Keratinocyte (primary cell): ENCODE results near the gene TUNAR. TPM values are rescaled to one million over a fixed set of nuclear protein-coding genes. Genes with fewer than 3 reads are reported as not detected.

Experiments used
- DNase-seq: peaks from one replicate; pipeline ENCODE4 v3.0.0-alpha.2; 2011; ENCODE audit warnings: low read depth, missing footprints, low spot score
- FAIRE-seq: peaks from 2 replicates; lab custom pipeline; 2011; peaks lifted over from hg19 to GRCh38; lab: Jason Lieb, UNC
- H2AFZ ChIP-seq: 2 replicates; pipeline ENCODE4 v1.6.0; 2012; ENCODE audit warnings: low read length, control low read depth, inconsistent platforms; ENCODE audit not compliant: control insufficient read depth
- H3K27ac ChIP-seq: 2 replicates; pipeline ENCODE4 v1.5.1; 2011; ENCODE audit warnings: low read length; ENCODE audit not compliant: control insufficient read depth, insufficient read depth
- H3K27me3 ChIP-seq: 3 replicates; pipeline ENCODE4 v1.6.0; 2011; ENCODE audit warnings: low read length; ENCODE audit not compliant: control insufficient read depth, insufficient read depth; ENCODE audit errors: extremely low read depth
- H3K36me3 ChIP-seq, 2 experiments: 2 replicates in 1 of 2; 3 replicates in 1 of 2; pipeline ENCODE4 v1.5.1; 2011; ENCODE audit warnings: low read length in 2 of 2, mild to moderate bottlenecking in 1 of 2; ENCODE audit not compliant: control insufficient read depth in 2 of 2, insufficient read depth in 2 of 2; ENCODE audit errors: extremely low read depth in 1 of 2
- H3K4me1 ChIP-seq: 3 replicates; pipeline ENCODE4 v1.5.1; 2011; ENCODE audit warnings: low read length; ENCODE audit not compliant: control insufficient read depth, insufficient read depth; ENCODE audit errors: extremely low read depth
- H3K4me2 ChIP-seq: 3 replicates; pipeline ENCODE4 v1.6.0; 2011; ENCODE audit warnings: low read depth, low read length; ENCODE audit not compliant: control insufficient read depth, insufficient read depth; ENCODE audit errors: extremely low read depth
- H3K4me3 ChIP-seq, 3 experiments: fragments of 200-600 bp in 1 of 3; sonication (generic) in 1 of 3; 2 replicates in 2 of 3; 3 replicates in 1 of 3; pipeline ENCODE4 v1.5.1; 2011 to 2016; ENCODE audit warnings: low read length in 3 of 3, mild to moderate bottlenecking in 3 of 3, control low read depth in 2 of 3, inconsistent platforms in 1 of 3, low read depth in 1 of 3, mixed read lengths in 1 of 3, mixed run types in 1 of 3, moderate library complexity in 1 of 3; ENCODE audit not compliant: control insufficient read depth in 2 of 3, insufficient read depth in 2 of 3; ENCODE audit errors: extremely low read depth in 1 of 3
- H3K79me2 ChIP-seq: 2 replicates; pipeline ENCODE4 v1.6.0; 2012; ENCODE audit warnings: low read length; ENCODE audit not compliant: control insufficient read depth, insufficient read depth
- H3K9ac ChIP-seq: 3 replicates; pipeline ENCODE4 v1.6.0; 2011; ENCODE audit warnings: low read length; ENCODE audit not compliant: control insufficient read depth, insufficient read depth; ENCODE audit errors: extremely low read depth
- H3K9me1 ChIP-seq: 3 replicates; pipeline ENCODE4 v1.6.0; 2011; ENCODE audit warnings: low read length; ENCODE audit not compliant: control insufficient read depth, insufficient read depth; ENCODE audit errors: extremely low read depth
- H3K9me3 ChIP-seq: 2 replicates; pipeline ENCODE4 v1.5.1; 2012; ENCODE audit warnings: low read depth, low read length; ENCODE audit not compliant: control insufficient read depth
- H4K20me1 ChIP-seq: 3 replicates; pipeline ENCODE4 v1.6.0; 2011; ENCODE audit warnings: low read length; ENCODE audit not compliant: control insufficient read depth, insufficient read depth; ENCODE audit errors: extremely low read depth
- CTCF ChIP-seq, 3 experiments: IDR thresholded peaks in 1 of 3; conservative IDR thresholded peaks in 1 of 3; optimal IDR thresholded peaks in 1 of 3; 2 replicates in 2 of 3; 3 replicates in 1 of 3; pipeline versions ENCODE3 to v1.5.1; 2011; ENCODE audit warnings: low read length in 3 of 3, mild to moderate bottlenecking in 3 of 3, moderate library complexity in 2 of 3, control low read depth in 1 of 3, inconsistent platforms in 1 of 3; ENCODE audit not compliant: insufficient read depth in 2 of 3; ENCODE audit errors: extremely low read depth in 1 of 3
- EZH2 ChIP-seq: IDR thresholded peaks from one replicate; pipeline ENCODE4 v1.6.1; 2012; ENCODE audit warnings: inconsistent platforms, mild to moderate bottlenecking, low read length, moderate library complexity
- dilution Hi-C: fragments of 300-500 bp; cut with MboI; formaldehyde crosslinking; loops from one replicate; pipeline ENCODE4 v1.7.0; 2020; ENCODE audit warnings: low sequenced_read_pairs; ENCODE audit not compliant: extremely low pct_ligation_motif_present
- polyA plus RNA-seq, 5 experiments: library from polyadenylated mRNA; depleted of rRNA in 3 of 5; stranded (reverse) in 3 of 5; stranded (forward) in 1 of 5; unstranded in 1 of 5; fragments of >200 nt; gene quantifications; 1 replicate in 1 of 5; 2 replicates in 3 of 5; 3 replicates in 1 of 5; pipeline versions ENCODE4 v1.2.1 to v1.2.3, GENCODE V29; 2011 to 2012; ENCODE audit warnings: missing spikeins in 2 of 5, low read depth in 1 of 5, low replicate concordance in 1 of 5

TUNAR gene
- polyA plus RNA-seq, 1 donor (not counting 4 experiments of a cell fraction or from before 2014, with no cell fraction given) = not detected

- FAIRE-seq = no peak
- dilution Hi-C loops = loop anchor here (25.0 kb wide), 1 partner anchor 396 kb away; no protein-coding TSS in a partner anchor
Observed at GRCh38 chr14:95958105-95958504, 81.5 kb downstream of the TUNAR start.

GRCh38 chr14:95959317-95959716 lies 82.7 kb downstream of the TUNAR start:
- dilution Hi-C loops = loop anchor here (25.0 kb wide), 1 partner anchor 397 kb away; no protein-coding TSS in a partner anchor
- FAIRE-seq = no peak

More at GRCh38 chr14:95958105-95958504, 81.5 kb downstream of the TUNAR start:
- H3K27ac ChIP-seq = no peak overlapping the region
- H3K9ac ChIP-seq = no peak overlapping the region
- DNase-seq = no peak
- TF ChIP-seq EZH2 = no peak
- no peak for TF ChIP-seq CTCF (optimal IDR thresholded peaks at IDR 0.05 in 1 of 3, IDR thresholded peaks at IDR 0.05 in 1 of 3, conservative IDR thresholded peaks at IDR 0.05 in 1 of 3; ENCODE audit: extremely low read depth in 1 of 3, insufficient read depth in 2 of 3, low read length in 3 of 3)
- H3K79me2 ChIP-seq = no peaks in the 10 kb centered on the region
- no peaks in the 10 kb centered on the region for H3K27me3 ChIP-seq
- no peaks in the 10 kb centered on the region for H4K20me1 ChIP-seq
- no peaks in the 10 kb centered on the region for H3K36me3 ChIP-seq
- H3K9me3 ChIP-seq = no peaks in the 10 kb centered on the region
- H2AFZ ChIP-seq = no peak overlapping the region
- H3K4me1 ChIP-seq = no peaks in the 10 kb centered on the region
- no peak overlapping the region for H3K4me3 ChIP-seq
- H3K4me2 ChIP-seq = no peak overlapping the region
- no peaks in the 10 kb centered on the region for H3K9me1 ChIP-seq

More at GRCh38 chr14:95959317-95959716, 82.7 kb downstream of the TUNAR start:
- Histone ChIP-seq H3K27ac (no peak overlapping the region), H3K9me1 (no peaks in the 10 kb centered on the region), H3K9me3 (no peaks in the 10 kb centered on the region), H3K27me3 (no peaks in the 10 kb centered on the region), H3K4me2 (no peak overlapping the region), H4K20me1 (no peaks in the 10 kb centered on the region), H3K4me3 (no peak overlapping the region), H2AFZ (no peak overlapping the region), H3K9ac (no peak overlapping the region), H3K36me3 (no peaks in the 10 kb centered on the region), H3K4me1 (no peaks in the 10 kb centered on the region), H3K79me2 (no peaks in the 10 kb centered on the region)
- no peak for TF ChIP-seq EZH2
- no peak for TF ChIP-seq CTCF (optimal IDR thresholded peaks at IDR 0.05 in 1 of 3, IDR thresholded peaks at IDR 0.05 in 1 of 3, conservative IDR thresholded peaks at IDR 0.05 in 1 of 3; ENCODE audit: extremely low read depth in 1 of 3, insufficient read depth in 2 of 3, low read length in 3 of 3)
- no peak for DNase-seq
